GM12878 (cell line): ENCODE results near the gene BLOC1S3. TPM values are rescaled to one million over a fixed set of nuclear protein-coding genes. Genes with fewer than 3 reads are reported as not detected.

ENCODE experiments used
- ATF7 ChIP-seq: fragments of 450-650 bp; IDR thresholded peaks from 2 replicates; pipeline ENCODE4 v1.6.1; 2016; ENCODE audit warnings: low read depth, mild to moderate bottlenecking
- BCL3 ChIP-seq: IDR thresholded peaks from 2 replicates; pipeline ENCODE4 v1.6.1; 2011; ENCODE audit warnings: borderline replicate concordance, low read depth, mild to moderate bottlenecking, moderate library complexity, low read length; ENCODE audit not compliant: insufficient read depth, poor library complexity, severe bottlenecking
- CBFB ChIP-seq: IDR thresholded peaks from 2 replicates; pipeline ENCODE4 v1.6.1; 2016; ENCODE audit warnings: antibody characterized with exemption, low read depth
- CHD2 ChIP-seq: IDR thresholded peaks from 2 replicates; pipeline ENCODE4 v1.6.1; 2011; ENCODE audit warnings: low read depth, low read length, improper control_type of control experiment, borderline replicate concordance
- HDGF ChIP-seq: fragments of 450-650 bp; IDR thresholded peaks from 2 replicates; pipeline ENCODE4 v1.6.1; 2016; ENCODE audit warnings: antibody characterized with exemption
- IRF4 ChIP-seq: IDR thresholded peaks from 2 replicates; pipeline ENCODE4 v1.6.1; 2011; ENCODE audit warnings: low read depth, low read length
- MLLT1 ChIP-seq: fragments of 450-650 bp; IDR thresholded peaks from 2 replicates; pipeline ENCODE4 v1.6.1; 2016; ENCODE audit warnings: mild to moderate bottlenecking
- NR2C1 ChIP-seq: fragments of 450-650 bp; IDR thresholded peaks from 2 replicates; pipeline ENCODE4 v1.6.1; 2017; ENCODE audit warnings: antibody characterized with exemption, mild to moderate bottlenecking, moderate library complexity
- PAX5 ChIP-seq: IDR thresholded peaks from 2 replicates; pipeline ENCODE4 v1.6.1; 2011; ENCODE audit warnings: low read depth, low read length, borderline replicate concordance
- PML ChIP-seq: IDR thresholded peaks from 2 replicates; pipeline ENCODE4 v1.6.1; 2012; ENCODE audit warnings: low read length, inconsistent platforms
- RELA ChIP-seq: fragments of 450-650 bp; IDR thresholded peaks from 2 replicates; pipeline ENCODE4 v1.8.0; 2014; ENCODE audit warnings: borderline replicate concordance; ENCODE audit not compliant: partially characterized antibody
- REST ChIP-seq: IDR thresholded peaks from 2 replicates; pipeline ENCODE4 v1.6.1; 2012; ENCODE audit warnings: mild to moderate bottlenecking, low read depth, low read length
- SMARCA5 ChIP-seq: fragments of 450-650 bp; IDR thresholded peaks from 2 replicates; pipeline ENCODE4 v1.6.1; 2017; ENCODE audit warnings: mild to moderate bottlenecking
- TCF12 ChIP-seq: IDR thresholded peaks from 2 replicates; pipeline ENCODE4 v1.6.1; 2011; ENCODE audit warnings: low read depth, mild to moderate bottlenecking, low read length
- USF1 ChIP-seq: IDR thresholded peaks from 2 replicates; pipeline ENCODE4 v1.6.1; 2011; ENCODE audit warnings: borderline replicate concordance, low read depth, mild to moderate bottlenecking, moderate library complexity, mixed read lengths, low read length; ENCODE audit not compliant: insufficient read depth; ENCODE audit errors: extremely low read length
- YY1 ChIP-seq: IDR thresholded peaks from 2 replicates; pipeline ENCODE4 v1.6.1; 2011; ENCODE audit warnings: low read depth, mild to moderate bottlenecking, low read length
- ZBTB4 ChIP-seq: fragments of 450-650 bp; formaldehyde crosslinking; IDR thresholded peaks from 2 replicates; pipeline ENCODE4 v1.4.0; 2022; ENCODE audit warnings: mild to moderate bottlenecking, moderate library complexity
- ZNF24 ChIP-seq: fragments of 450-650 bp; IDR thresholded peaks from 2 replicates; pipeline ENCODE4 v1.6.1; 2017; ENCODE audit warnings: antibody characterized with exemption, mild to moderate bottlenecking
- ZZZ3 ChIP-seq: IDR thresholded peaks from 2 replicates; pipeline ENCODE4 v1.6.1; 2011; ENCODE audit warnings: low read depth; ENCODE audit not compliant: control insufficient read depth, insufficient read length
- polyA plus RNA-seq, 11 experiments: library from polyadenylated mRNA; depleted of rRNA in 4 of 11; unstranded in 6 of 11; stranded (reverse) in 5 of 11; fragments of >200 nt; fragmentation: Nextera tagmentation in 4 of 11; fragmentation: Illumina TruSeq in 1 of 11; extraction: Ambion mirVana in 4 of 11; extraction: Trizol in 1 of 11; gene quantifications; 1 replicate in 1 of 11; 2 replicates in 10 of 11; pipeline versions ENCODE4 v1.2.1 to v1.2.3, GENCODE V29; 2011 to 2016; ENCODE audit warnings: inconsistent platforms in 2 of 11, missing spikeins in 2 of 11, low read depth in 1 of 11
- total RNA-seq, 4 experiments: library from RNA; depleted of rRNA in 3 of 4; stranded (reverse); fragments of >200 nt in 3 of 4; fragmentation: Illumina TruSeq in 1 of 4; extraction: Trizol in 1 of 4; gene quantifications; 2 replicates each; pipeline versions ENCODE4 v1.2.1 to v1.2.3, GENCODE V29; 2013 to 2021

Gene BLOC1S3
- total and polyA plus RNA-seq, 10 of the 15 experiments (the other 5 are each of a cell fraction or from before 2014, with no cell fraction given) = 3.6 to 18.3 (median 10.4) TPM

- TF ChIP-seq REST = no peak
- no peak for TF ChIP-seq ZZZ3
- 0 out of 2 replicates have a peak, but pooled peaks have one; percentile 22 for TF ChIP-seq CBFB
- TF ChIP-seq USF1 = no peak
- no peak for TF ChIP-seq HDGF
- TF ChIP-seq YY1 = no peak
- 0 out of 2 replicates have a peak, but pooled peaks have one; percentile 6 for TF ChIP-seq CHD2
- TF ChIP-seq ZBTB4 (CRISPR knock-in tag) = no peak
- TF ChIP-seq IRF4 = no peak
- TF ChIP-seq BCL3 = no peak
- TF ChIP-seq RELA = no peak
- no peak for TF ChIP-seq PML
- TF ChIP-seq SMARCA5 = peak; percentile 57; the same call in 1 of the 2 replicates
- TF ChIP-seq MLLT1 = no peak
- TF ChIP-seq NR2C1 = no peak
- no peak for TF ChIP-seq ZNF24
- TF ChIP-seq TCF12 = peak; percentile 62; the same call in 1 of the 2 replicates
- no peak for TF ChIP-seq ATF7
- no peak for TF ChIP-seq PAX5
Observed at GRCh38 chr19:45164577-45165335, 13.8 kb upstream of the BLOC1S3 start (continued).
